Activated CD4-positive, alpha-beta memory T cell treated with anti-CD3 and anti-CD28 coated beads, Interleukin-2, amount 10 ng/mL, durations not matched to agents 7 days and 5 days (primary cell): ENCODE measurements around the gene NCOA3. TPM values are rescaled to one million over a fixed set of nuclear protein-coding genes. Genes with fewer than 3 reads are reported as not detected.

ENCODE experiments used
- CTCF ChIA-PET: fragments of 350-600 bp; sonication (Branson Sonifier 250); formaldehyde crosslinking; loops from one replicate; lab custom pipeline; 2021; ENCODE audit warnings: antibody characterized with exemption, inconsistent platforms; lab: Charles Lee
- POLR2A ChIA-PET: fragments of 350-600 bp; sonication (Branson Sonifier 250); formaldehyde crosslinking; loops from one replicate; lab custom pipeline; 2021; ENCODE audit warnings: antibody characterized with exemption; lab: Charles Lee
- DNase-seq: peaks from one replicate; pipeline ENCODE4 v3.0.0-alpha.2; 2020
- H3K27ac Mint-ChIP-seq: one replicate; pipeline ENCODE4 v1.8.0; 2021; ENCODE audit warnings: mild to moderate bottlenecking, mixed read lengths
- H3K27me3 Mint-ChIP-seq: one replicate; pipeline ENCODE4 v1.8.0; 2021; ENCODE audit warnings: mixed read lengths
- H3K36me3 Mint-ChIP-seq: one replicate; pipeline ENCODE4 v1.8.0; 2021; ENCODE audit warnings: low read depth, mixed read lengths
- H3K4me1 Mint-ChIP-seq: one replicate; pipeline ENCODE4 v1.8.0; 2021; ENCODE audit warnings: mixed read lengths
- H3K4me3 Mint-ChIP-seq: one replicate; pipeline ENCODE4 v1.8.0; 2021; ENCODE audit warnings: mild to moderate bottlenecking, mixed read lengths
- H3K9me3 Mint-ChIP-seq: one replicate; pipeline ENCODE4 v1.8.0; 2021; ENCODE audit warnings: mixed read lengths
- total RNA-seq, 2 experiments: library from RNA; stranded (reverse); gene quantifications; one replicate each; pipeline ENCODE4 v1.2.3, GENCODE V29; 2021

Gene NCOA3
- total RNA-seq, 2 experiments from 2014 or later: 81.0 to 83.1 TPM

- Mint-ChIP-seq H3K27ac (no peak overlapping the region), H3K4me3 (no peak overlapping the region), H3K36me3 (no peaks in the 10 kb centered on the region), H3K4me1 (peaks cover 39% of the 10 kb centered on the region), H3K27me3 (no peaks in the 10 kb centered on the region), H3K9me3 (no peaks in the 10 kb centered on the region)
- ChIA-PET POLR2A (interaction anchor here (14.7 kb wide), 1 partner anchor 23 kb away, joined by 351 read pairs; the partner anchor contains the start of gene NCOA3), CTCF (interaction anchor here (0.6 kb wide), 2 partner anchors 33 to 37 kb away, joined by 3 to 5 read pairs; no protein-coding TSS in a partner anchor)
- DNase-seq: no peak
Observed at GRCh38 chr20:47480239-47480638, 21.4 kb upstream of the NCOA3 start.

- H3K36me3 Mint-ChIP-seq: no peaks in the 10 kb centered on the region
- H3K4me3 Mint-ChIP-seq: no peak overlapping the region
- POLR2A ChIA-PET: interaction anchor here (14.7 kb wide), 1 partner anchor 23 kb away, joined by 351 read pairs; the partner anchor contains the start of gene NCOA3
- H3K27ac Mint-ChIP-seq: no peak overlapping the region
- DNase-seq: no peak
- H3K9me3 Mint-ChIP-seq: no peaks in the 10 kb centered on the region
- no peaks in the 10 kb centered on the region for H3K27me3 Mint-ChIP-seq
- CTCF ChIA-PET: interaction anchor here (0.6 kb wide), 2 partner anchors 33 to 38 kb away, joined by 3 to 5 read pairs; no protein-coding TSS in a partner anchor
- H3K4me1 Mint-ChIP-seq: peaks cover 44% of the 10 kb centered on the region
Observed at GRCh38 chr20:47480705-47481104, 21.0 kb upstream of the NCOA3 start.

DNA sequence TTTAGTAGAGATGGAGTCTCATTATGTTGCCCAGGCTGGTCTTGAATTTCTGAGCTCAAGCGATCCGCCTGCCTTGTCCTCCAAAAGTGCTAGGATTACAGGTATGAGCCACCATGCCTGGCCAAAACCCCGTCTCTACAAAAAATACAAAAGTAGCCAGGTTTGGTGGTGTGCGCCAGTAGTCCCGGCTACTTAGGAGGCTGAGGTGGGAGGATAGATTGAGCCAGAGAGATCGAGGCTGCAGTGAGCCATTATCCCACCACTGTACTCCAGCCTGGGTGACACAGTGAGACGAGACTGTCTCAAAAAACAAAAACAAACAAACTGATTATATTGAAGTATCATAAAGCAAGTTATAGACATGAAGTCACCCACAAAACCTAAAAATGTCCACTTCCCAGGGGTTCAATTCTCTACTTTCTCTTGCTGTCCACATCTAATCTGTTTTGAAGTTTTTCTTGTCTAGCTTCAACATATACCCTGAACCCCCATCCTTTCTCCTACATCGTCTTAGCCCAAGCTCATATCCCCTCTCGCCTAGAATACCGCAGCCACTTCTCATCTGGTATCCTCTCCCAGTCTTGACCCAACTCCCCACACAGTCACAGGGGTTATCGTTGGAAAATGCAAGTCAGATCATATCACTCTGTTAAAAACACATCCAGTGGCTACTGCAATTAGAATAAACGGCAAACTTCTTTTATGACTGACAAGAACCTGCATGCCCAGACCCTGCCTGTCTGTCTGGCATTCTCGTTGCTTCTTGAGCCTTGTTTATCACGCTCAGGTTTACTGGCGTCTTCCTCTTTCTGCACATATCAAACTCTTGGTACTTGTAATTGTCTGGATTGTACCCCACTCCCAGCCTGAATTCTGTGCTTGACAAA lies 20.1 kb upstream of the NCOA3 start:
- Mint-ChIP-seq H3K4me3 (no peak overlapping the region), H3K27me3 (no peaks in the 10 kb centered on the region), H3K9me3 (no peaks in the 10 kb centered on the region), H3K27ac (no peak overlapping the region), H3K36me3 (no peaks in the 10 kb centered on the region), H3K4me1 (peaks cover 50% of the 10 kb centered on the region)
- ChIA-PET POLR2A (interaction anchor here (14.7 kb wide), 1 partner anchor 22 kb away, joined by 351 read pairs; the partner anchor contains the start of gene NCOA3), CTCF (no interaction called here)
- DNase-seq: no peak

DNA sequence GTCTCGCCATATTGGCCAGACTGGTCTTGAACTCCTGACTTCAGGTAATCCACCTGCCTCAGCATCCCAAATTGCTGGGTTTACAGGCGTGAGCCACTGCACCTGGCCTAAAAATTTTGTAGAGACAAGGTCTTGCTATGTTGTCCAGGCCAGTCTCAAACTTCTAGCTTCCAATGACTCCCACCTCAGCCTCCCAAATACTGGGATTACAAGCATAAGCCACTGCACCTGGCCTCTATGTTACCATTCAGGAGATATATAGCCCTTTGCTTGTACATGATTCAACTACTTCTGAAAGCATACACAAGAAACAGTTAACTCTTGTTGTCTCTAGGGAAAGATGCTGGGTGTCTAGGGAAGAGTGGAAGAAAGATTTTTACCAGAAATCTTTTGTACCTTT lies 19.0 kb upstream of the NCOA3 start:
- H3K9me3 Mint-ChIP-seq: no peaks in the 10 kb centered on the region
- H3K36me3 Mint-ChIP-seq: no peaks in the 10 kb centered on the region
- H3K27ac Mint-ChIP-seq: no peak overlapping the region
- CTCF ChIA-PET: no interaction called here
- no peaks in the 10 kb centered on the region for H3K27me3 Mint-ChIP-seq
- no peak overlapping the region for H3K4me3 Mint-ChIP-seq
- POLR2A ChIA-PET: interaction anchor here (1.3 to 14.7 kb wide), 3 partner anchors 10 to 21 kb away, joined by 3 to 351 read pairs (median 4); partner anchors contain the start of gene NCOA3
- no peak for DNase-seq
- peaks cover 59% of the 10 kb centered on the region for H3K4me1 Mint-ChIP-seq

DNA sequence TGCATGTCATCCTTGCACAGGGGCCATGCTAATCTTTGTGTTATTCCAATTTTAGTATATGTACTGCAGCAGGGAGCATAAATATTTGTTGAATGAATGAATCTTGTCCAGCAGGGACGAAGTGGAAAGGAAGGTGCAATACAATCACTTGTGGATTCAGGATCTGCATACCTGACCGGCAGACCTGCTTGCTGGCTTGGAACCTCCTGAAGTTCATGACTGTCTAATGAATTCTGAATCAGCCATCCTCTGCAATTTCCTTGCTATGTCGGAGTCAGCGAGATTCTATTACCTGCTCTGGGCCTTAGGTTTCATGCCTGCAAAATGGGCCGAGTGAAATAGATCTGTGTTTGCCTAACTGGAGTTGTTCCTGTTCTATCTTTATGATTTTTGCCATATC lies 17.4 kb upstream of the NCOA3 start:
- Mint-ChIP-seq H3K27me3 (no peaks in the 10 kb centered on the region), H3K36me3 (peaks cover under 1% of the 10 kb centered on the region), H3K9me3 (no peaks in the 10 kb centered on the region), H3K4me3 (no peak overlapping the region), H3K27ac (peak overlapping the region; percentile 2), H3K4me1 (peaks cover 67% of the 10 kb centered on the region)
- no peak for DNase-seq
- POLR2A ChIA-PET: interaction anchor here (14.7 kb wide), 1 partner anchor 19 kb away, joined by 351 read pairs; the partner anchor contains the start of gene NCOA3
- CTCF ChIA-PET: no interaction called here

DNA sequence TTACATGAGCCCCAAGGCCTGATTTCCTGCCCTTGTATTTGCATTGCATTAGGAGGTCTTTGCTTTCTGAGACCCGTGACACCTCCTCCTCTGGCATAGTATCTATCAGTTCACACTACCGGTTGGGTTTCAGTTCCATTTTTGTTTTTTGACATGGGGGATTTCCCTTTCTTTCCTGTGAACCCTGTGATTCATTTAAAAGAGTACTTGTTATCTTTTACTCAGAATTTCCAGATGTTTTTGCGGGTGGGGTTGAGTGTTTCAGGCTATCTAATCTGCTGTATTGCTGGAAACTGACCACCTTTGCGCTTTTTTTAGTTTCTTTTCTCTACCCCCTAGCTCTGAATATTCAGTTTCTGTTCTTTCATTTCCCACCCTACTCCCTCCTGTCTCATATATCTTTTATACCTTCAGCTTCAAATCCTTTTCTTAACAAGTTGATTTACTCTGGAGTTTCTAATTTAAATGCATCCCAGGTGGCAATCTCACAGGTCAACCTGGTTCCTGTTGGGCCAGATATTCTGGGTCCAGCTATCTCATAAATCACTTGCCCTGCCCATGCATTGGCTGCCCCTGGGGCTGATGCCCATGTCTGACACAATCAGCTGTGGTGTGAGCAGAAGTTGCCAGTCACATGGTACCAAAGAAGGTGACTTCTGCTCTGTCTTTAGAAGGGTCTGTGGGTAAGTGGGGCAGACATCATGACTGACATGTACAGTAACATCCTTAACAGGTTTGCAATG lies 14.3 kb upstream of the NCOA3 start:
- H3K27me3 Mint-ChIP-seq: no peaks in the 10 kb centered on the region
- no peaks in the 10 kb centered on the region for H3K9me3 Mint-ChIP-seq
- CTCF ChIA-PET: interaction anchor here (0.7 to 3.1 kb wide), 8 partner anchors 14 to 134 kb away, joined by 3 to 41 read pairs (median 6); partner anchors contain the start of gene NCOA3
- peak overlapping the region; percentile 98 for H3K27ac Mint-ChIP-seq
- H3K4me3 Mint-ChIP-seq: peak overlapping the region; percentile 47
- DNase-seq: peak; percentile 68
- peaks cover 4% of the 10 kb centered on the region for H3K36me3 Mint-ChIP-seq
- peaks cover 75% of the 10 kb centered on the region for H3K4me1 Mint-ChIP-seq
- POLR2A ChIA-PET: interaction anchor here (1.1 to 14.7 kb wide), 14 partner anchors 14 to 213 kb away, joined by 3 to 351 read pairs (median 6); partner anchors contain the start of genes NCOA3 and ZMYND8

DNA sequence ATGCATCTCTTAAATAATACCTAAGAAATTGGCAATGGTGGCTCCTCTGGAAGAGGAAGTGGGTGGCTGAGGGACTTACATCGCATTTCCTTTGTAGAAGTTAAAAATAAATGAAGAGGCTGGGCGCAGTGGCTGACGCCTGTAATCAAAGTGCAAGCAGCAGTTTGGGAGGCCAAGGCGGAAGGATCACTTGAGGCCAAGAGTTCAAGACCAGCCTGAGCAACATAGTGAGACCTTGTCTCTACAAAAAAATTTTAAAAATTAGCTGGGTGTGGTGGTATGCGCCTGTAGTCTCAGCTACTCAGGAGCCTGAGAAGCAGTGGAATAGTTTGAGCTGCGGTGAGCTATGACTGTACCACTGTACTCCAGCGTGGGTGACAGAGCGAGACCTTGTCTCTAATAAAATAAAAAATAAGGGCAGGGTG lies 12.2 kb upstream of the NCOA3 start:
- H3K4me3 Mint-ChIP-seq: no peak overlapping the region
- POLR2A ChIA-PET: interaction anchor here (1.5 to 14.7 kb wide), 3 partner anchors 14 to 120 kb away, joined by 3 to 351 read pairs (median 6); partner anchors contain the start of gene NCOA3
- no peaks in the 10 kb centered on the region for H3K27me3 Mint-ChIP-seq
- peaks cover 81% of the 10 kb centered on the region for H3K4me1 Mint-ChIP-seq
- no peaks in the 10 kb centered on the region for H3K9me3 Mint-ChIP-seq
- peak overlapping the region; percentile 98 for H3K27ac Mint-ChIP-seq
- peak; percentile 77 for DNase-seq
- CTCF ChIA-PET: no interaction called here
- H3K36me3 Mint-ChIP-seq: peaks cover 4% of the 10 kb centered on the region

DNA sequence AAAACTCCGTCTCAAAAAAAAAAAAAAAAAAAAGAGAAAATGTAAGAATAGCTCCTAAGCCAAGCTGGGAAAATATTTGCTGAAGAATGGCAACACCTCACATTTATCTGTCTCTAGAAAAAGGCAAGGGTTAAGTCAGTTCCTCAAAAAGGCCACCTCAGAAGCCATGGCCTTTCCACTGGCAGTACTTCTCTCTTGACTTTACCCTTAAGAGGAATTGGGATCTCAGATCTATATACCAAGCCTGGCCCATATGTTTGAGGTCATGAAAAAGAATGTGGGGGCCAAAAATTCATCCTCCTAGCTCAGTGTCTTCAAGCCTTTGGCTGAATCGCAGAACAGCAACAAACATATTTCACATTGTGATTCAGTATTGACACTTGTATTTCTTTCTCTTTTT lies 10.9 kb upstream of the NCOA3 start:
- Mint-ChIP-seq H3K27ac (peak overlapping the region; percentile 44), H3K4me1 (peaks cover 79% of the 10 kb centered on the region)
- POLR2A ChIA-PET: interaction anchor here (14.7 kb wide), 1 partner anchor 13 kb away, joined by 351 read pairs; the partner anchor contains the start of gene NCOA3

GRCh38 chr20:47492284-47492683 lies 9.4 kb upstream of the NCOA3 start:
- ChIA-PET POLR2A (interaction anchor here (14.7 kb wide), 1 partner anchor 11 kb away, joined by 351 read pairs; the partner anchor contains the start of gene NCOA3), CTCF (interaction anchor here (1.1 kb wide), 1 partner anchor 9 kb away, joined by 3 read pairs; the partner anchor contains the start of gene NCOA3)
- no peak for DNase-seq
- Mint-ChIP-seq H3K4me1 (peaks cover 72% of the 10 kb centered on the region), H3K36me3 (peaks cover 7% of the 10 kb centered on the region), H3K9me3 (peaks cover 3% of the 10 kb centered on the region), H3K27me3 (no peaks in the 10 kb centered on the region), H3K4me3 (no peak overlapping the region), H3K27ac (peak overlapping the region; percentile 24)

More for the DNA sequence above, 10.9 kb upstream of the NCOA3 start:
- H3K36me3 Mint-ChIP-seq: peaks cover 4% of the 10 kb centered on the region
- no peaks in the 10 kb centered on the region for H3K9me3 Mint-ChIP-seq
- CTCF ChIA-PET: no interaction called here
- no peak for DNase-seq
- no peaks in the 10 kb centered on the region for H3K27me3 Mint-ChIP-seq
- H3K4me3 Mint-ChIP-seq: no peak overlapping the region

GRCh38 chr20:47493175-47493962 lies 8.3 kb upstream of the NCOA3 start:
- DNase-seq: peak; percentile 68
- CTCF ChIA-PET: interaction anchor here (0.9 to 1.7 kb wide), 10 partner anchors 8 to 128 kb away, joined by 3 to 10 read pairs (median 4); partner anchors contain the start of gene NCOA3
- peaks cover 73% of the 10 kb centered on the region for H3K4me1 Mint-ChIP-seq

DNA sequence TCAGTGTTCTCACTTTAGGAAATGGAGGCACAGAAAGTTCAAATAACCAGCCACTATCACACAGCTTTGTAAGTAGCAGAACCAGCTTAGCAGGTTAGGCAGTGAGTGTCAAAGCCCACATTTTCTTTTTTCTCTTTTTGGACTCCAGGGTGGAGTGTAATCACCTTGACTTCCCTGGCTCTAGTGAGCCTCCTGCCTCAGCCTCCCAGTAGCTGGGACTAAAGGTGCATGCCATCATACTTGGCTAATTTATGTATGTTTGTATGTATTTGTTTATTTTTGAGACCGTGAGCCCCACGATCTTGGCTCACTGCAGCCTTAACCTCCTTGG lies 7.8 kb upstream of the NCOA3 start:
- CTCF ChIA-PET: interaction anchor here (0.9 to 1.7 kb wide), 10 partner anchors 8 to 127 kb away, joined by 3 to 10 read pairs (median 4); partner anchors contain the start of gene NCOA3
- H3K9me3 Mint-ChIP-seq: peaks cover 3% of the 10 kb centered on the region
- peaks cover 9% of the 10 kb centered on the region for H3K36me3 Mint-ChIP-seq
- H3K4me1 Mint-ChIP-seq: peaks cover 75% of the 10 kb centered on the region
- no peak overlapping the region for H3K4me3 Mint-ChIP-seq
- POLR2A ChIA-PET: interaction anchor here (0.6 to 14.7 kb wide), 5 partner anchors 9 to 176 kb away, joined by 3 to 351 read pairs (median 4); partner anchors contain the start of gene NCOA3
- H3K27ac Mint-ChIP-seq: peak overlapping the region; percentile 61
- no peak for DNase-seq
- no peaks in the 10 kb centered on the region for H3K27me3 Mint-ChIP-seq

More at GRCh38 chr20:47493175-47493962, 8.3 kb upstream of the NCOA3 start:
- peak overlapping the region; percentile 61 for H3K27ac Mint-ChIP-seq
- H3K9me3 Mint-ChIP-seq: peaks cover 3% of the 10 kb centered on the region
- H3K4me3 Mint-ChIP-seq: peak overlapping the region; percentile 15
- peaks cover 8% of the 10 kb centered on the region for H3K36me3 Mint-ChIP-seq
- POLR2A ChIA-PET: interaction anchor here (0.6 to 14.7 kb wide), 7 partner anchors 10 to 175 kb away, joined by 3 to 351 read pairs (median 4); partner anchors contain the start of gene NCOA3
- no peaks in the 10 kb centered on the region for H3K27me3 Mint-ChIP-seq
